ENCODE measurements around the gene C6orf132. TPM values are rescaled to one million over a fixed set of nuclear protein-coding genes. Genes with fewer than 3 reads are reported as not detected.

C6orf132 gene, protein sequence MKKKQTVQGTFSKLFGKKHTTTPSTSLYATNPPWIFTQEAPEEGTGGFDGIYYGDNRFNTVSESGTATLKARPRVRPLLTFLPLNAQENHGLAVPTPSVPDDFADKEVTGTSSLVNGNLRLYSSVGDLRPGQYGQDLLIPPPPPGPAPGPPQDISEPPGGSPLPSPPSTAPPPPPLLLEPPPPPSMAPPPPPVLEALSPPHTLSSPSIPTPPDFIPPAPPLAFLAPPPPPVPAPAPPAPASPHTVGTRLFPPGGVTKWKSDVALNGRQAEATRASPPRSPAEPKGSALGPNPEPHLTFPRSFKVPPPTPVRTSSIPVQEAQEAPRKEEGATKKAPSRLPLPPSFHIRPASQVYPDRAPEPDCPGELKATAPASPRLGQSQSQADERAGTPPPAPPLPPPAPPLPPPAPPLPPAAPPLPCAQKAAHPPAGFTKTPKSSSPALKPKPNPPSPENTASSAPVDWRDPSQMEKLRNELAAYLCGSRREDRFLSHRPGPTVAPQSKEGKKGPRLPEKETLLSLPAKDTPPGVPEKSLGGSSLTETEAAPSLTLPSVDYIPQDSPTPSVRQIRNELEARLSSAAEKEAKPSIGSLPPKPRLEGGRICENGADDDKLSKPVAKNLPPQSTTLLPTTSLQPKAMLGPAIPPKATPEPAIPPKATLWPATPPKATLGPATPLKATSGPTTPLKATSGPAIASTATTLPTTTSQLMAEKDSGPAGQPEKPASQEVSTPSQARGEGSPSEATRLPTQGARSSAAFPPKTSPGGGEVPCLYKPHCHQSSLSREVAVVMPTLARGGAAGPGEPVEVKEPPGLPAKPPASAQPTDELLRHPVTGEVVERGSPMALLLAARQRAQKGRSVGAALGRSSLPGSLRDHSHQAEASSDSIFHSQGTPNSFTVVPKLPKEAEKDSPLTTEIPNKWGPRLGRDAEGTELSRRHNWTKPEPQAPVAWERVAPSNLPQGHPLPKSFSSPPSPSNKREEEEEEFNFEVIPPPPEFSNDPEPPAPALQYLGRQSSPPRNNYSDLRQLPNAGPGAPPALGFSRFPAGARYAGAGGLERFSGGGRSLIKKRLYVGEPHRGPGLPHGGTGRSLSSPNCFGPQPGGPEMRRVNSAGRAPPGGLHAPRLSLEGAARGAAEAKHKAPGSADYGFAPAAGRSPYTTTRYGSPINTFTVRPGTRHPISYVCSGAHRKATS
- 0.54 and 0.94 TPM in 2 replicates for total RNA-seq

DNA sequence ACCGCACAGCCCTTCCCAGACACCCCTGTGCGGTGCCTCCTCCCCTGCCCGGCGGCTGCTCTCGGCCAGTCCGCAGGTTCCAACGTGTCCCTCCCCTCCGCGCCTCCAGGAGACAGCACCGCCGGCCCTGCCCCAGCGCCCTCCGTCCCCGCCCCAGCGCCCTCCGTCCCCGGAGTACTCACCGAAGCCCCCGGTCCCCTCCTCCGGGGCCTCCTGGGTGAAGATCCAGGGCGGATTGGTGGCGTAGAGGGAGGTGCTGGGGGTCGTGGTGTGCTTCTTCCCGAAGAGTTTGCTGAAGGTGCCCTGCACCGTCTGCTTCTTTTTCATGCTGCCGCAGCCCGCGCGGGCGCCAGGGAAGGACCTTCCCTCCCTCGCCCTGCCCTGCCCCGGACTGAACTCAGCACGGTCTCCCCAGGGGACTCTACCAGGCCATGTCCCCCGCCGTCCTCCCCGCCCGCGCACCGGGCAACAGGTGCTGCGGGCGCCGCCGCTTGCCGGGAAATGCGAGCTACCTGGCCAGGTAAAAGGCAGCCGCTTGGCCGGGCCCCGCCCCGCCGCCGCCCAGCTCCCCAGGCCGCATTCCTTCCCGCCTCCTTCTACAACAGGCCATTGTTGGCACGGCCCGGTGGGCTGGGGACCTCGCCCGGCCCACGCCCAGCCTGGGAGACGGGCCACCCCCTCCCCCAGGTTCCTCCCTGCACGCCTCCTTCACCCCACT, at the start of gene C6orf132:
Gene C6orf132, minus strand, starts transcription at position 503 of the 718 bp plus-strand sequence. Its CDS starts 176 bp downstream, at position 327.

DNA sequence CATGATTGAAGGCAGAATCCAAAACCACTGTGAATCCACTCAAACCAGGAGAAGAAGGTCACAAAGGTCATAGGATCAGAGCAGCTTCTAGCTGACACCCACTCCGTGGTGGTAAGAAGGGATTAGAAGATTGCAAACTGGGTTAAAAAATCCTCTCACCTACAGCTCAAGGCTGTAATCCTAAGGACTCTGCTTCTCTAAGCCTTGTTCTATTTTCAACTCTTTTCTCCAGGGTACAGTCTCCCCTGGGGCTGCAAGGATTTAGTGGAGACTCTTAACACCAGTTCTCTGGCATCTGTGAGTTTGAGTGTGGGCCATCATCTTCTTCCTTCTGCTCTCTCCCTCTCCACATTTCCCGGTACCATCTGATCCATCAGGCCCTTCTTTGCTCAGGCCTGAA, 30.7 kb upstream of the C6orf132 start, which contains the start of gene GUCA1A:
Gene GUCA1A, plus strand, starts transcription at position 264 of the 400 bp plus-strand sequence. CDS start 250 bp downstream, outside the sequence.

Other genes starting within 250 kb of the C6orf132 start
- gene USP49, start 247.2 kb downstream of the C6orf132 start, total RNA-seq, result 1.9 and 3.0 TPM in 2 replicates
- gene MED20, start 221.5 kb downstream of the C6orf132 start, total RNA-seq, result 20.7 and 21.6 TPM in 2 replicates
- gene BYSL, start 221.1 kb downstream of the C6orf132 start, total RNA-seq, result 6.9 and 9.5 TPM in 2 replicates
- gene CCND3, start 200.8 kb downstream of the C6orf132 start, total RNA-seq, result 80.7 and 82.2 TPM in 2 replicates
- 12.9 and 13.1 TPM in 2 replicates for gene TAF8, start 92.1 kb downstream of the C6orf132 start, total RNA-seq
- not detected in 2 replicates for gene GUCA1A, start 30.7 kb upstream of the C6orf132 start, total RNA-seq
- 0.10 TPM in 1 of 2 replicates, not detected in the other for gene GUCA1B, start 52.3 kb upstream of the C6orf132 start, total RNA-seq
- 18.2 and 25.0 TPM in 2 replicates for gene MRPS10, start 75.2 kb upstream of the C6orf132 start, total RNA-seq

Data from cardiac ventricle fibroblast (primary cell).